DMS53 (cell line): ENCODE results near the gene COL1A2.

Source experiments
- DNase-seq: peaks from one replicate; lab custom pipeline; 2025; lab: John Stamatoyannopoulos, UW

Gene COL1A2

DNA sequence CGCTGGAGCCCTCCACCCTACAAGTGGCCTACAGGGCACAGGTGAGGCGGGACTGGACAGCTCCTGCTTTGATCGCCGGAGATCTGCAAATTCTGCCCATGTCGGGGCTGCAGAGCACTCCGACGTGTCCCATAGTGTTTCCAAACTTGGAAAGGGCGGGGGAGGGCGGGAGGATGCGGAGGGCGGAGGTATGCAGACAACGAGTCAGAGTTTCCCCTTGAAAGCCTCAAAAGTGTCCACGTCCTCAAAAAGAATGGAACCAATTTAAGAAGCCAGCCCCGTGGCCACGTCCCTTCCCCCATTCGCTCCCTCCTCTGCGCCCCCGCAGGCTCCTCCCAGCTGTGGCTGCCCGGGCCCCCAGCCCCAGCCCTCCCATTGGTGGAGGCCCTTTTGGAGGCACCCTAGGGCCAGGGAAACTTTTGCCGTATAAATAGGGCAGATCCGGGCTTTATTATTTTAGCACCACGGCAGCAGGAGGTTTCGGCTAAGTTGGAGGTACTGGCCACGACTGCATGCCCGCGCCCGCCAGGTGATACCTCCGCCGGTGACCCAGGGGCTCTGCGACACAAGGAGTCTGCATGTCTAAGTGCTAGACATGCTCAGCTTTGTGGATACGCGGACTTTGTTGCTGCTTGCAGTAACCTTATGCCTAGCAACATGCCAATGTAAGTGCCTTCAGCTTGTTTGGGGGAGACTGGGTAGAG lies at the start of gene COL1A2:
Gene COL1A2 (plus strand): TSS at position 459 of the 704 bp plus-strand sequence. CDS start 137 bp downstream, at position 596.
- peak; percentile 73 for DNase-seq

- DNase-seq, result no peak
Measured at GRCh38 chr7:94345907-94346306, 48.8 kb upstream of the COL1A2 start.

DNA sequence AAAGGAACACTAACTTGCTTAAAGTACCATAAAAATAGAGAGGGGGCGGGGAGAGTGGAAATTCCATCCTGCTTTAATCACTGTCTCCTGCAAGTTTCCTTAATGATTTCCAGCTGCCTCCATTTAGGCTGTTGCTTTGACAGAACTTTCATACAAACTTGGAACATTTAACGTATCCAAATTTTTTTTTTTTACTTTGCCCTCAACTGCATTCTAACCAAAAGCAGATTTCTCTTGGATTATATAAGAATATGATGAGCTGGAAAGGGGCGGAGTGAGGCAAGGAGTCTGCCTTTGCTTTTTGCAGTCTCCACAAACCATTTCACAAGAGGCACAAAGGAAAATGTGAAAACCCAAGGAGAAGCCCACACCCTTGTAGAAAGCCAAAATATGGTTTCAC lies 46.6 kb upstream of the COL1A2 start:
- no peak for DNase-seq

DNA sequence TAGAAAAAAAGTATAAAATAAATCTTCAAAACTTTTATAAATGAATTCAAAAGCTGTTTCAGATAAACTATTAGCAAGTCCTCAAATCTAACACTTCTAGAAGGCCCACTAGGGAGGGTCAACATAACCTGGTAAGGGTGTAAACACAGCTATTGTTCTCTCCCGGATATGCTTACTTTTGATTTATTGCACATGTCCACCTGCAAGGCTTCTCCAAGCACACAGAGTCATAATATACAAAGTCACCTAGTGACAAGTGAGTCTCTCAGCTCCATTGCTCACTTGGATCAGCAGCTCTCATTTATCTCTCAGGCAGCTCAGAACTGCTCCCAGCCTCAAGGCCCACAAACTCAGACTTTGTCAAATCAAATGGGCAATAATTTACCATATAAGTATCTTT lies 44.0 kb upstream of the COL1A2 start:
- DNase-seq, result peak; percentile 97

DNA sequence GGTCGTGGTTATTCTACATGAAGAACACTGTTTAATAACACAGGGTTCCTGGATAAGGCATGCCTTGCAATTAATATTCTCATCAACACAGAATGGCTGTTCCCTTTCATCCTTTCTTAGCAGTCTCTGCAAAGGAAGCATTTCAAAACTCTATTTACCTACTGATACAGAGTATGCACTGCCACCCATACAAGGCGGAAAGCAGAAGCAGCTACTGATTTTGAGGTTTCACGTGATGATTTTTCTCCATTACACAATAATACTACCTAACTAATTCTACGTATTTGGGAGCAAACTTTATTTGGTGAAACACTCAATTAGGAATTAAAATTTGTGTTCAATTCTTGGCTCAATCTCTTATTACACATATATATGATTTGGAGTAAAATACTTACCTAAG lies 43.0 kb upstream of the COL1A2 start:
- no peak for DNase-seq

GRCh38 chr7:94352887-94353286 lies 41.8 kb upstream of the COL1A2 start:
- DNase-seq, result no peak

DNA sequence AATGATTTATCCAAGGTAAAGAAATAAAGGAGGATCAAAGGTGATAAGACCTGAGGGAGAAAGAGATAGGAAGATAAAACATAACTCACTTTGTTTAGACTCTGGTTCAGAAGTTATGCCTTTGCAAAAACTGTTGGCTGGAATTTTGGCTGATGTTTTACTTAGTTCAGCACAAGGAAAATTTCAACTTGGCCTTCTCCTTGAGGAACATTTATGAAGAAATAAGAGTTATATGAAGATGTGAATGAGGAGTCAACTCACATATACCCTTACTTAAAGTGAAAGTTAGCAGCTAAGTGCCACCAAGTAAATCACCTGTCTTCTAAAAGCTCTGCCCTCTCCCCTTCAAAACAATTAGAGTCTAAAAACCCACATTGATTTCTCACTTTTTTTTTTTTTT lies 39.7 kb upstream of the COL1A2 start:
- DNase-seq, result no peak

GRCh38 chr7:94355454-94355853 lies 39.2 kb upstream of the COL1A2 start:
- DNase-seq, result no peak

DNA sequence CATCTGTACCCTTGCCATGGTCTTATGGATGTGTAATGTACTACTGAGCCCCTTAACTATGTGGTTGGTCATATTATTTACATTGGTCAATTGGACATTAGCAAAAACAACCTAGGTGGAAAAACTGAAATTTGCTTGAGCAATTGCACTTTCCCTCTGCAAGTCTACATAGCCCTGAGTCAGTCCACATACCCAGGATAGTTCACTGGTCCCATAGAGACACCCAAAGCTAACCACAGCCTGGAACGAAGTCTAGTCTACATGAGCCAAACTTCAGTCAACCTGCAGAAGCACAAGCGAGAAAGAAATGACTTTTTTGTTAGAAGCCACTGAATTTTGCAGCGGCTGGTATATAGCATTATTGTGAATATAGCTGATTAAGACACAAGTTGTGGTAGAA lies 37.6 kb upstream of the COL1A2 start:
- DNase-seq, result no peak

GRCh38 chr7:94360926-94361325 lies 33.8 kb upstream of the COL1A2 start:
- no peak for DNase-seq

DNA sequence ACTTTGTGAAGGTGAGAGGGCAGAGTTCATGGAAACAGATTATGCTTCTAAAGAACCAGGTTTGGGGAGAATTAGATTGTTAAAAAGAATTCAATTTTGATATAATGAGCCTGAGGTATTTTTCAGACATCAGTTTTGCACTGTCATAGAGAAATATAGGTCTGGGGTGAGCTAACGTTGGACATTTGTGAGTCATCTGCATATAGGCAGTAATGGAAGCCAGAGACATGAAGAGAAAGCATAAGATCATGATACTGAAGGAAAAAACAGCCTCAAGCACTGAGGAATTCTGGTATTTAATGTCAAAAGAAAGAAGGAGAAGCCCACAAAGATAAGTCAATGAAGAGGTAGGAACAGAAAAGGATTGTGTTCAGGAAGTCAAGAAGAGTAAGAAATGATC lies 32.4 kb upstream of the COL1A2 start:
- no peak for DNase-seq

GRCh38 chr7:94364816-94365215 lies 29.9 kb upstream of the COL1A2 start:
- DNase-seq, result no peak

GRCh38 chr7:94366163-94366562 lies 28.5 kb upstream of the COL1A2 start:
- DNase-seq, result no peak

- DNase-seq, result no peak
Measured at GRCh38 chr7:94366832-94367231, 27.9 kb upstream of the COL1A2 start.

- no peak for DNase-seq
Measured at GRCh38 chr7:94367949-94368348, 26.7 kb upstream of the COL1A2 start.

GRCh38 chr7:94368371-94368791 lies 26.3 kb upstream of the COL1A2 start:
- no peak for DNase-seq

DNA sequence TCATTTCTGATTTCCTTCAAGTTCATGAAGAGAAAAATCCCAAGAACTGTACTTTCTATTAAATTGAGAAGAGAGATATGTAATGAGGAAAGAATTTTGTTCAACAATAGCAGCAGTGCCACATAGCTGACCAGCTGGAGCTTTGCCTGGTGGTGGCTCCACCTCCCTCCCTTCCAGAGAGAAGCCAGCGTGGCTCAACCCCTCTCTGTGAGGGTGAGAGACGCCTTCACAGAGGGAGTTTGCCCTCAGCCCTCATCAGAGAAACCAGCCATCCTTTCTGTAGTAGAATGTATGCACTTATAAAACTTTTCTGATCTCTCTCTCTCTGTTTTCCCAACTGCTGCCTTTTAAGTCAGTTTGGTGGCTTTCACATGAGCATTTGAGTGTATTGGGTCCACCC lies 20.5 kb upstream of the COL1A2 start:
- no peak for DNase-seq

DNA sequence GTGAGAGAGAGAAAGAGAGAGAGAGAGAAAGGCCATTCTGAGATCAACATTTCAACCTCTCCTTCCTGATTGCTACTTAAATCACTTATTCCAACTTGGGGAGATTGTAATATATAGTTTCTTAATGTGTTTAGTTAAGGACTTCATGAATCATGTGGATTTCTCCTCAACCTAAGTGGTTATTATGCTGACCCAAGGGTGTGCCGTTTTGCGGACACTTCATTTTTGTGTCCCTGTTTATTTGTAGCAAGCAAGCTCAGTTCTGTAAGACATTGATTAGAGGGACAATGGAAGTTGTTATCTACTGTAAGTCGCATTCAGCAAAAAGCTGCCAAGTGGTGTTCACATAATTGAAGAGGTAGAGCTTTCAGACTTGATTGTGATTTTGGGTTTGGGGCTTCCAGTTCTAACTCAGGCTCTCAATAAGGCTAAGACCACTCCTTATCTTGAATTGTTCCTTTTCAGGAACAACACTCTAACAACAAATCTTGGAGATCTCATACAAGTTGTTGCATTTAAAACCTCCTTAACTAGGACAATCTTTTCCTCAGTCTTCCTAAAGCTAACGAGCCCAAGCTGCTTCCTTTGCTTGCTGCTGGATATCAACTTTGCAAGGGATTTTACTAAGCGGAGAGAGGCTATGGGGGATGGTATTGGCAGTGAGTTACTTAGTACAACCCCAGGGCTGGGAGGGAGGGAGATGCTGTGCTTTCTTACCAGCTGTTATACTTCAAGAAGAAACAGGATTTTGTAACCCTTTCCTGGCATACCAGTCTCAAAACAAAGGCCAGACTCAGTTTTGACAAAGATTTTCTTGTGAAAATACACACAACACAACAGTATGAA lies 19.8 kb upstream of the COL1A2 start:
- no peak for DNase-seq

DNA sequence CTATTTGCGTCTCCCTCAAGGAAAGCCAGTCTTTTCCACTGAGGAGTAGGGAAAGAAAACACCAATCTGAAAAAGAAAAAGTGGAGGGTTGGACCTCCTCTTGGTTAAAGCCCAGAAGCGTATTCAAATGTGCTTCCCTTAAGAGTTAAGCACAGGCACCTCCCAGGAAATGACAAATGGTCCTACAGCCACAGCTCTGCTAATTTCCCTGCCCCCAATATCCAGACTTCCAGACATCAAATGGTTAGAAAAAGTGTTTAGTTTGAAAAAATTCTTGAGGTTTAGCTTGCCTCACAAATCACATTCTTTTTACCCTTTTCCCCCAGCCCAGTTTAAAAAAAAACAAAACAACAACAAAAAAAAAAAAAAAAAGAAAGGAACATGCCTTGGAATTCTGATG lies 19.0 kb upstream of the COL1A2 start:
- DNase-seq, result no peak

- no peak for DNase-seq
Measured at GRCh38 chr7:94376281-94376680, 18.4 kb upstream of the COL1A2 start.

GRCh38 chr7:94378356-94378755 lies 16.3 kb upstream of the COL1A2 start:
- DNase-seq, result no peak

DNA sequence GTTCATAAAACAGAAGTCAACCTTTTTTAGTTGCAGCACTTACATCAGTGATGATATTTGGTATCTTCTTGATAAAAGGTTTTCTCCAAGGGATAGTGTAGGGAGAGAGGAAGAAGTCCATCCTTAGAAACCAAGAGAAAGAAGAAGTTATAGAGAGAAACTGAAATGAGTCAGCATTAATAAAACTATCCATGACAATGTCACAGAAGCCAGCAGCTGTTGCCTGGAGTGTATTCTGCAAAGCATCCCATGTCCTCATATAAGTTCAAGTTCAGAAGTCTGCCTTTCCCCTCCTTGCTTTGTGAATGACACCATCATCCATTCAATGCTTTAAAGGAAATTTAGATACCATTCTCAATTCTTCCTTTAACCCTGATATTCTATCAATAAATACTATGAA lies 14.4 kb upstream of the COL1A2 start:
- no peak for DNase-seq

GRCh38 chr7:94382132-94382531 lies 12.6 kb upstream of the COL1A2 start:
- no peak for DNase-seq
